Effector memory CD8-positive, alpha-beta T cell (primary cell): Measurements from ENCODE around the gene RIMKLA.

Experiments used
- ATAC-seq: fragments of 150-1000 bp; cut with Tn5 transposase; replicated peaks from 2 replicates; pipeline ENCODE4 v1.10.0; 2021; ENCODE audit warnings: mild to moderate bottlenecking, moderate library complexity
- DNase-seq, 3 experiments: peaks; one replicate each; pipeline ENCODE4 v3.0.0; 2021
- H3K27ac Mint-ChIP-seq, 2 donors: one replicate each; pipeline ENCODE4 v1.8.0; 2022; ENCODE audit warnings: mild to moderate bottlenecking in 2 of 2, mixed read lengths in 2 of 2, moderate library complexity in 2 of 2
- H3K27me3 Mint-ChIP-seq, 2 donors: one replicate each; pipeline ENCODE4 v1.8.0; 2022; ENCODE audit warnings: mixed read lengths in 2 of 2
- H3K36me3 Mint-ChIP-seq: one replicate; pipeline ENCODE4 v1.8.0; 2022; ENCODE audit warnings: mild to moderate bottlenecking, moderate library complexity, mixed read lengths; ENCODE audit not compliant: insufficient read depth
- H3K4me1 Mint-ChIP-seq, 2 donors: one replicate each; pipeline ENCODE4 v1.8.0; 2022; ENCODE audit warnings: low read depth in 2 of 2, mixed read lengths in 2 of 2
- H3K4me3 Mint-ChIP-seq, 2 donors: one replicate each; pipeline ENCODE4 v1.8.0; 2022; ENCODE audit warnings: mild to moderate bottlenecking in 2 of 2, mixed read lengths in 2 of 2, moderate library complexity in 2 of 2
- H3K9me3 Mint-ChIP-seq, 2 donors: one replicate each; pipeline ENCODE4 v1.8.0; 2022; ENCODE audit warnings: mixed read lengths in 2 of 2

RIMKLA gene

GRCh38 chr1:42358791-42359190 lies 21.8 kb upstream of the RIMKLA start:
- no peak for ATAC-seq
- H3K4me3 Mint-ChIP-seq: no peak overlapping the region
- peaks cover 11 to 21% of the 10 kb centered on the region in 2 donors for H3K27me3 Mint-ChIP-seq
- no peak overlapping the region for H3K27ac Mint-ChIP-seq
- DNase-seq: no peak
- H3K9me3 Mint-ChIP-seq: no peaks in the 10 kb centered on the region
- H3K4me1 Mint-ChIP-seq: no peaks in the 10 kb centered on the region
- peaks cover 3% of the 10 kb centered on the region for H3K36me3 Mint-ChIP-seq

DNA sequence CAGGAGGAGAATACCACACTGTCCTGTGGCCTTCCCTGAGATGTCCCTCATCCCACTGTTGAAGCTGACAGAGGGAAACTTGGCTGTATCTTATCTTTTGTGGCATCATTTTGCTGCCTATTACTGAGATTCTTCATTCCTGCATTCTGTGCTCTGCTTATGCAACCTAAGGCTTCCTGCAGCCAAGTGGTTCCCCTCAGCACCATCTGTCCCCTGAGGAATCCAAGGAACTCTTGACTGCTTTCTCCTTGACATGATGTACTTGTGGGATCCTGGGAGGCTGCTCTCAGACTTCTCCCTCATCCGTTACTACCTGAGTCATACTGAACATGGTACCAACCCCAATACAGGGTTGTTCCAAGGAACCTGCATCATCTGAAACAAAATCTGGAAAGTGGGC lies 21.1 kb upstream of the RIMKLA start:
- H3K36me3 Mint-ChIP-seq: peaks cover 2% of the 10 kb centered on the region

DNA sequence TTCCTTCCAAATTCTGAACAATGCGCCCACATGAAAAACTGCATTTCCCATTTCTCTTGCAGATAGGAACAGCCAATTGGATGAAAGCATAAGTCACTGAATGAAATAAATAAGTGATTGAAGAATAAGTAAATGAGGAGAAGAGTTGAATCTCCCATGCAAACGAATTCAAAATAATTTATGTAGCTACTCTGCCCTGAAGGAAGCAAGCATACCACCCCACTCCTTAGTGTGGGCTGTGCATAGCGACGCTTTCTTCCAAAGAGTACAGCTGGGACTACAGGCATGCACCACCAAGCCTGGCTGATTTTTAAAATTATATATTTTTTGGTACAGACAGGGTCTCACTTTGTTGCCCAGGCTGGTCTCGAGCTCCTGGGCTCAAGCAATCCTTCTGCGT lies 16.5 kb upstream of the RIMKLA start:
- Mint-ChIP-seq H3K4me3 (no peak overlapping the region), H3K4me1 (no peaks in the 10 kb centered on the region), H3K9me3 (no peaks in the 10 kb centered on the region), H3K27ac (no peak overlapping the region), H3K36me3 (no peaks in the 10 kb centered on the region), H3K27me3 (peaks cover 28 to 29% of the 10 kb centered on the region in 2 donors)
- no peak for DNase-seq
- no peak for ATAC-seq

More for the DNA sequence above, 21.1 kb upstream of the RIMKLA start:
- ATAC-seq (no peak), DNase-seq (no peak)
- H3K4me1 Mint-ChIP-seq: no peaks in the 10 kb centered on the region
- no peaks in the 10 kb centered on the region for H3K9me3 Mint-ChIP-seq
- H3K27me3 Mint-ChIP-seq: peaks cover 11 to 15% of the 10 kb centered on the region in 2 donors
- no peak overlapping the region for H3K4me3 Mint-ChIP-seq
- no peak overlapping the region for H3K27ac Mint-ChIP-seq

DNA sequence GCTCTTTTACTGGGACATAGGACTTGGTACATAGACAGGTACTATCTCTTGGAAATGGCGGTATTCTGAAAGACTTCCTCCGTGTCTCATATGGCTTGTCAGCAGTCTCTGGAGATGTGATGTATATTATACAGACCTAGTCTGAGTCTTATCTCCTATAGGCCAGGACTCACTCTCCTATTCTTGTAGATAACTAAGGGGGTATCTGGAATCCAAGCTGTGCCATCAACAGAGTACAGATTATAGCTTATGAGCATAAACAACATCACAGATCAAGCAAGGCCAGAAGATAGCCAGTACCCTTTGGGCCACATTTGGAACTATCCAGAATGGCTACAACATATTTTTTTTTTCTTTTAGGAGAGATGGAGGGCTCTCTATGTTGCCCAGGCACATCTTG lies 16.1 kb upstream of the RIMKLA start:
- no peaks in the 10 kb centered on the region for H3K9me3 Mint-ChIP-seq
- no peaks in the 10 kb centered on the region for H3K36me3 Mint-ChIP-seq
- H3K27ac Mint-ChIP-seq: no peak overlapping the region
- H3K4me1 Mint-ChIP-seq: no peaks in the 10 kb centered on the region
- no peak for DNase-seq
- H3K4me3 Mint-ChIP-seq: no peak overlapping the region
- no peak for ATAC-seq
- H3K27me3 Mint-ChIP-seq: peaks cover 25 to 29% of the 10 kb centered on the region in 2 donors

DNA sequence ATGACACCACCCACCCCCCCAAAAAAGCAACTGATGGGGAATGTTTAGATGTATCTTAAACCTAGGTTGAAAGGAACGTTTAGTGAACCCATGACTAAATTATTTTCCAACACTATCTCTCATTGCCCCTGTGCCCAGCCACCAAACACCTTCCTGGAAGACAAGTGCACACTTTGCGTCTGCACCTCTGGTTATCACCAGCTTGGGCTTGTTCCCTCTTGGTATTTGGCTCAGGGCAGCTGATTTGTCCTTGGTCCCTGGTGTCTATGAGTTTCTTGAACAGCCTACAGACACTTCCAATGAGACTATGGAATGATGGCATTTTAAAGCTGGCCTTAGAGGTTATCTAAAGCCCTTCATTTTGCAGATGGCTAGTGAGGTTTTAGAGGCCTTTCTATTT lies 15.5 kb upstream of the RIMKLA start:
- Mint-ChIP-seq H3K36me3 (no peaks in the 10 kb centered on the region), H3K9me3 (no peaks in the 10 kb centered on the region), H3K27ac (no peak overlapping the region), H3K27me3 (peaks cover 24 to 29% of the 10 kb centered on the region in 2 donors), H3K4me3 (no peak overlapping the region), H3K4me1 (no peaks in the 10 kb centered on the region)
- ATAC-seq (no peak), DNase-seq (no peak)

DNA sequence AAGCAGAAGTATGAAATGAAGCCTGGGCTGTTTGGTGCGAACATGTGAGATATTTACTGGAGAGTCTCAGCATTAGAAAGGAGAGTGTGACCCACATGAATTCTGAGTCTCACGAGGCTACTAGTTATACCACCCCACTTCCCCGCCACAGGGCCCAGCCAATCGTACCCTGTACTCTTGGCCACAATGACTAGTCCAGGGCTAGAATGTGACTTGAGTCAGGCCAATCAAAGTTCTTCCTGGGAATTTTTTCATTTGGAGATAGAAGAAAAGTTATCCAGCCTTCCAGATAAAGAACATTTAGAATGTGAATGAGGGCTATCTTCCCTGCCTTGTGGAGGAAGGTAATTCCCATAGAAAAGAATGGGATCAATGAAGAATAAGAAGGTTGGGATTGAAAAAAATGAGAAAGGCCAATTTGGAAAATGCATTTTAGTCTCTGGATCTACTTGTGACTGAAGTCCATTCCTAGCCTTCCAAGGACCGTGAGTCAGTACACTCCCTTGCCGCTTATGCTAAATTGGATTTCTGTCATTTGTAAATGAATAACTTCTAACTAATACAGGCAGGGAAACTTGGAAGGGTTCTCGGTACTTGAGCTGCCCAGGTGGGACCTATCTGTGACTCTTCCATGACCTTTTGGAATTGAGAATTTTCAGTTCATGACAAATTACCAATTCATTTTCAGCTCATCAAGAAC lies 12.3 kb upstream of the RIMKLA start:
- Mint-ChIP-seq H3K4me3 (no peak overlapping the region), H3K36me3 (no peaks in the 10 kb centered on the region), H3K27ac (no peak overlapping the region), H3K27me3 (peaks cover 16 to 42% of the 10 kb centered on the region in 2 donors), H3K9me3 (no peaks in the 10 kb centered on the region), H3K4me1 (no peaks in the 10 kb centered on the region)
- DNase-seq (no peak), ATAC-seq (no peak)

DNA sequence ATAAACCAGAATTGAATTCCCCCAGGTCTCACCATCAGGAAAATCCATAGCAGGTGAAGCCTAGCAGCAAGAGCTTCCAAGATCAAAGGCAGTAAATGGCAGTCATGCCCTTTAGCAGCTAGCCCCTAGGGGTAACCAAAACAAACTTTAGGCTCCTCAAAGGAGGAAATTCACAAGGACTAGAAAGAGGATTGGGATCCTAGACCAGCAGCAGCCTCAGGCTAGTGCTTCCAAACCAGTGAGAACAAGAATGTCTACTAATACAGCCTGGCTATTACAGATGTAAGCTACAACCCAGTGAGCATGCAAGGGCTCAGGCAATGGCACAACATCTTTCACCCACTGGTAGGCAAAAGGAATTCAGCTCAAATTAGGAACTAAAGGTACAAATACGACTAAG lies 11.1 kb upstream of the RIMKLA start:
- H3K9me3 Mint-ChIP-seq: no peaks in the 10 kb centered on the region
- no peaks in the 10 kb centered on the region for H3K36me3 Mint-ChIP-seq
- ATAC-seq: no peak
- no peak overlapping the region for H3K27ac Mint-ChIP-seq
- H3K4me3 Mint-ChIP-seq: no peak overlapping the region
- no peaks in the 10 kb centered on the region for H3K4me1 Mint-ChIP-seq
- H3K27me3 Mint-ChIP-seq: peaks cover 16 to 42% of the 10 kb centered on the region in 2 donors
- no peak for DNase-seq

- Mint-ChIP-seq H3K9me3 (no peaks in the 10 kb centered on the region), H3K36me3 (no peaks in the 10 kb centered on the region), H3K4me1 (no peaks in the 10 kb centered on the region), H3K4me3 (no peak overlapping the region), H3K27ac (no peak overlapping the region), H3K27me3 (peaks cover 16 to 42% of the 10 kb centered on the region in 2 donors)
- ATAC-seq (no peak), DNase-seq (no peak)
Measured at GRCh38 chr1:42370876-42371549, 9.6 kb upstream of the RIMKLA start.

DNA sequence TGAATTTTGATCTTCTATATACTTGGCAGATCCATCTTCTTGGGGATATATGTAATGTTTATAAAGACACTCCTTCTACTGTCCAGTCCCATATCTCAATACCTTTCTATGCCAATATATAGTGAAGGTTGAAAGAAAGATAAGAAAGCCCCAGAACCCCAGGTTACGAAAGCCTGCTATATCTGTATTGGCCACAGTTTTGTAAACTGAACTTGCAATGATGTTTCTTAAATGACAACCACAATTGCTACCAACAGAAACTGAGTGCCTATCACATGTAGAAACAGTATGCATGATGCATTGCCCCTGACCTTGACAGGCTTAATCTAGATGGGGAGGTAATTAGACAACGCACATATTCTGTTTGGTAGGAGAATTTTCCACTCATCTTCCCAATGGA lies 7.8 kb upstream of the RIMKLA start:
- Mint-ChIP-seq H3K4me1 (no peaks in the 10 kb centered on the region), H3K27me3 (peaks cover 22 to 49% of the 10 kb centered on the region in 2 donors), H3K9me3 (no peaks in the 10 kb centered on the region), H3K36me3 (no peaks in the 10 kb centered on the region), H3K4me3 (no peak overlapping the region), H3K27ac (no peak overlapping the region)
- ATAC-seq (no peak), DNase-seq (no peak)

DNA sequence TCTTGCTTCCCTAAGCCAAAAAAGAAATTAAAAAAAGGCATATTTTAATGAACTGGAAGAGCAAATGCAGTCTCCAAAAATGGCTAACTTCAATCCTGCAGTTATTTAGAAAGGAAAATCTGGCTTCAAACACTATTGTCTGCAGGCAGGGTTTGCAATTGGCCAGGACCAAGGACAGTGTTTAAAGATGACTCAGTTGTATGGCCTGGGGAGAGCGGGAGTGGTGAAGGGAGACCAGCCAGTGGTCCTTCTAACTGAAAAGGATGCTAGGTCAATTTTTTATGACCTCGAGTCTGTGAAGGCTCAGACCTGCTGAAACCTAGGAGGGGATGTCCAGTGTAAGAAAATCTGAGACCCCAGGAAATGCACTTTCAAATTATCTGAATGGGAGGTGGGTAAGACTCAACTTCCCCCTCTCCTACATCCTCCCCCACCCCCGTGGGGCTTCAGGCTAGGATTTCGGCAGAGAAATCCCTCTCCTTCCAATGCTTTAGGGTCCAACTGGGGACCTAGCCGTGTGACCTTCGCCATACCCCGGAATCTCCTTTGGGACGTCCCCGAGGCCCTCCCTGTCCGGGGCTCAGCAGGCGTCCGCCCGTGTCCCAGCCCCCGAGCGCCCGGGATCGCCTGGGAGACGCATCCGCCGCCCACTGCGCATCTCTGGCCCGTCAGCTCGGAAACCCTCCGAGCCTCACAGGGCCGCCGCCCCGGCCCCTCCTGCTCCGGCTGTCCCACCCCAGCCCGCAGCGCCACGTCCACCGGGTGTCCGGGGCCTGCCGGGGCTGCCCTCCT lies 602 bp upstream of the RIMKLA start:
- peak overlapping the region; percentile 76 to 78 for H3K4me3 Mint-ChIP-seq
- no peak overlapping the region for H3K27ac Mint-ChIP-seq
- peaks cover 28 to 34% of the 10 kb centered on the region in 2 donors for H3K27me3 Mint-ChIP-seq
- DNase-seq: peak in 2 of 3 experiments; percentile 2 to 4
- H3K36me3 Mint-ChIP-seq: no peaks in the 10 kb centered on the region
- peaks cover 0 to 2% of the 10 kb centered on the region in 2 donors for H3K4me1 Mint-ChIP-seq
- ATAC-seq: peak; percentile 57
- no peaks in the 10 kb centered on the region for H3K9me3 Mint-ChIP-seq

DNA sequence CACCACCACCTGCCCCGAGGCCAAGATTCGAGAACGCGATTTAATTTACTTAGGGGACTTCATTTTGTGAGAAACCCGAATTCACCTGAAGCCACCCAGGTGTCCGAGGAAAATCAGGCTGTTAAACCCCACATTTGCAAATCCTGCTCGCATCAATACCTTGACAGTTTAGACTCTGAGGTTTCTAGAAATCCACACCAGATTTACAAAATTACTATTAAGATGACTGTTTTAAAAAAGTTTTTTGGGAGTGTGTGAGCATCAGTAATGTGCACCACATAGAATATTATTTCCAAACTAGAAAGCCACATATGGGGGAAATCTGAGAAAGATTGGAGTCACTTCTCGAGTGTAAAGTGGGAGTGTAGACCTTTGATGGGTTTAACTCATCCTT lies 685 bp downstream of the RIMKLA start:
- ATAC-seq: no peak
- peak overlapping the region; percentile 44 to 54 for H3K4me3 Mint-ChIP-seq
- H3K9me3 Mint-ChIP-seq: no peaks in the 10 kb centered on the region
- peaks cover 30 to 35% of the 10 kb centered on the region in 2 donors for H3K27me3 Mint-ChIP-seq
- no peak overlapping the region for H3K27ac Mint-ChIP-seq
- peaks cover 0 to 2% of the 10 kb centered on the region in 2 donors for H3K4me1 Mint-ChIP-seq
- DNase-seq: no peak
- H3K36me3 Mint-ChIP-seq: no peaks in the 10 kb centered on the region

DNA sequence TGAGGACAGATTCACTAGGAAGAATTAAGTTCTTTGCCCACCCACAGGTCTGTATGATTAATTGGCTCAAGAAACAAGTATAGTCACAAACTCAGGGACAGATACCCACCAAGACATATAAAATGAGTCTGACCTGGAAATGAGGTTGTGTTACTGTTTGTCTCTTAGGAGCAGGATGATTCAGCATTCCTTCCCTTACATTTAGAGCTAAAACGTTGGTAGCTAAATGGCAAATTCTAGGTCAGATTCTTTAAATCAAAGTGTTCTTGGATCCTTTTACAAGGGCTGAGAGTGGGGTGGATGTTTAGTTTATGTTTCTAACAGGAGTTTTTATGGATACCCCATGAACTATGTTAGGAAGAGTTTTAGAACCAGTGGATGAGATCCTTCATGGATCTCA lies 4.7 kb downstream of the RIMKLA start:
- DNase-seq (no peak), ATAC-seq (no peak)
- Mint-ChIP-seq H3K36me3 (no peaks in the 10 kb centered on the region), H3K27me3 (peaks cover 25 to 27% of the 10 kb centered on the region in 2 donors), H3K4me1 (no peaks in the 10 kb centered on the region), H3K4me3 (no peak overlapping the region), H3K27ac (no peak overlapping the region), H3K9me3 (no peaks in the 10 kb centered on the region)

GRCh38 chr1:42386051-42386450 lies 5.5 kb downstream of the RIMKLA start:
- H3K4me1 Mint-ChIP-seq: no peaks in the 10 kb centered on the region
- no peak overlapping the region for H3K27ac Mint-ChIP-seq
- no peak for ATAC-seq
- no peak overlapping the region for H3K4me3 Mint-ChIP-seq
- H3K9me3 Mint-ChIP-seq: no peaks in the 10 kb centered on the region
- H3K36me3 Mint-ChIP-seq: no peaks in the 10 kb centered on the region
- H3K27me3 Mint-ChIP-seq: peaks cover 25 to 27% of the 10 kb centered on the region in 2 donors
- no peak for DNase-seq
